ENCODE results near the gene ZFYVE9.

Gene ZFYVE9

DNA sequence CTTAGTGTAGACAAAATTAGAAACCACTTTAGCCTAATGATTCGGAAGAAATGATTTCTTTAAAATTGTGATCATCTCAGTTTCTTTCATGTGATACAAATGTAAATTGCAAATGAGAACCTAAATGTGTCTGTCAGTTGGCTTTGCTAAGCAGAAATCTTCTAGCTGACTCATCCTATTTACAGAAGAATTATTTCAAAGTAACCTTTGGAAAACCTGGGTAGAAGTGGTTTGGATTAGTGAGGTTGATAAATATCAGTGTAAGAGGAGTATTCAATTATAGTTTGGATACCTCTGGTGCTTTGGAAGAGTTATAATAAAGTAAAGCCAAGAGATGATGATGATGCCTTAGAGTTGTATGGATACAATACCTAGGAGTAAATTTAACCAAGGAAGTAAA lies 186.7 kb downstream of the ZFYVE9 start:
- no peak for DNase-seq (ENCODE audit: low read depth in 2 of 3, low spot score in 1 of 3)

DNA sequence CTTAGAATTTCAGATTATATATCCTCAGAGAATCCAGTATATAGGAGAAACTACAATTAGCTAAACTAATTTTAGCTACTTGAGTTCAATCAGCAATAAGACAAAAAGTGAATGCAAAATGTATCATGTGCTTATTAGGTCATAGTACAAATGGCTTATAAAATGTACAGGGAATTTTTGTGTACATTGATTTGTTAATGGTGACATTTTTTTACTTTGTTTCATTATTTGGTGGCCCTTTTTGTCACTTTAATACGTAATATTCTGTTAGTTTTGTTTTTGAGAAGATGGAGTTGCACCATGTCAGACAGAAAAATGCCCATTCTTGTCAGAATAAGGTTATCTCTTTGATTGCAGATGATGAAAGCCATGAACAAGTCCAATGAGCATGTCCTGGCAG lies 190.5 kb downstream of the ZFYVE9 start:
- DNase-seq (ENCODE audit: low read depth in 2 of 3, low spot score in 1 of 3): no peak

DNA sequence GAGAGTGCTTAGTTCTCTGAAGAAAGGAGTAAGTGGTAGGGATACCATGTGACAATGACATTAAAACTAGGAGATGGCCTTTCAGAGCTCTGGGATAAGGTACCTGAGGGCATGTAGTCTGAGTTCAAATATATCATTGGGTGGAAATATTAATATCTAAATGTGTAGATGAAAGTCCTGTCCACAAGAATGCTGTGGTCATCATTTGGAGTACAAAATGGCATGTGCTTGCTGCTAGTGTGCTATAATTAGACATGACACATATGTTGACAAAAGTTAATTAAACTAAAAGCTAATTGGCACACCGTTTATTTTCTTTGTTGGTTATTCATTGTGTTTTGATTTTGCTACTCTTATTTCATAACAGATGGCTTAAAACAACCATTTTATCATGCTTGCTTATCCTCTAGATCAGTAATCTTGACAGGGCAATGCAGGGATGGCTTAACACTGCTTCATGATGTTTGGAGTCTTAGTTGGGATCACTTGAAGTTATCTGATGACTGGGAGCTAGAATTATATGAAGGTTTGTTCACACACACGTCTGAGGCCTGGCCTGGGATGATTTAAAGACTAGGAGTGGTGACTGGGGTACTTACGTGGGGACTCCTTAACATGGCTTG lies 193.1 kb downstream of the ZFYVE9 start:
- no peak for DNase-seq (ENCODE audit: low read depth in 2 of 3, low spot score in 1 of 3)

DNA sequence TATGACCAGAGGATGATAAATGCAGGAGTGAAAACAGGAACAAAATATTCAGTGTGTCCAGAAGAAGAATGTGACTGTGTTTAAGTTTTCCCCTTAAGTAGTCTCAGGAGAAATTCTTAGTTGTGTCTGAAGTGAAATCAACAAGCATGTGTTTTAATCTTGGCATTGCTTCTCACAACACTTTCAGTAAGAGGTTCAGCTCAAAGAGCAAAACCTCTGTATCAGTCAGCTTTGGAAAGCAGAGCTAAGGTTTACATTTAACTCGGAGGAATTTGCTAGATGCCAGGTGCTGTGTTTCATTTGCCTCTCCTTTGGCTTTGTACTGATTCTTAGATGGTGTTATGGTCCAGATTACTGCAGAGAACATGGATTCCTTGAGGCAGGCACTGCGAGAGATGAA lies 195.6 kb downstream of the ZFYVE9 start:
- no peak for DNase-seq (ENCODE audit: low read depth in 2 of 3, low spot score in 1 of 3)

DNA sequence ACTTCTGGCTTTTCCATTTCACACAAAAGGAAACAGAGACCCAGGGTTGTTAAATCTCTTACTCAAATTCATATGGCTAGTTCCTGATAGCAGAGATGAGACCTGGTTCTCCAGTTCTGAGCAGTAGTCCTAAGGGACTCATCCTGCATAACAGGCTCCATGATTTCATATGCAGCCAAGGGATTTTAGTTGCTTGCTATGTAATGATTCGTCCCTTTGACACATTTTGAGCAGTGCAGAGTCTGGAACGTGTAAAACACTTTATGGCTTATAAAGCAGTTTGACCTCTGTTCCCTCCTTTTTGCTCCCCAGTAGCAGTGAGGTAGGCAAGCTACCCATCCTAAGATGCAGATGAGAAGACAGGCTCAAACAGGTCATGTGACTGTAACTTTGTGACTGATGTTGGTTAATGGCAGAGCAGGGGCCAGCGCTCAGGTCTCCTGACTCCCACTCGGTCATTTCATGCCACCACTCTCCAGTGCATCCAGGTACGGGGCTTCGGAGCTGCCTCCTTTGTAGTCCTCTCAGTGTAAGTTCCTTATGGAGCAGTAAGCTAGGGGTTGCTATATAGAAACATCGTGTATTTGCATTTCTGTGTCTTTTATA lies 199.9 kb downstream of the ZFYVE9 start:
- no peak for DNase-seq (ENCODE audit: low read depth in 2 of 3, low spot score in 1 of 3)

DNA sequence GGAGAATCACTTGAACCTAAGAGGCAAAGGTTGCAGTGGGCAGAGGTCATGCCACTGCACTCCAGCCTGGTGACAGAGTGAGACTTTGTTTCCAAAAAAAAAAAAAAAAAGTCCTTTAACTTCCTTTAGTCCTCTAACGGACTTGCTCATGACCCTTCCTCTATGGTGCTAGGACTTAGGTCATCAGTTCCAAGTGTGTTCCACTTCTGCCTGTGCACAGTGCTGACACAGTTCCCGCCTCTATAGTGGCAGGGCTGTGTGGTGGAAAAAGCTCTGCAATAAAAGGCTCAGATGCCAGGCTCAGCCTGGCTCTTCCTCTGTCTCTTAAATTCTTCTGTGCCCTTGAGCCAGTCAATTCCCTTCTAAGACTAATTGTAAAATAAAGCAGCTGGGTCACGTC lies 202.1 kb downstream of the ZFYVE9 start:
- DNase-seq (ENCODE audit: low read depth in 2 of 3, low spot score in 1 of 3): no peak

DNA sequence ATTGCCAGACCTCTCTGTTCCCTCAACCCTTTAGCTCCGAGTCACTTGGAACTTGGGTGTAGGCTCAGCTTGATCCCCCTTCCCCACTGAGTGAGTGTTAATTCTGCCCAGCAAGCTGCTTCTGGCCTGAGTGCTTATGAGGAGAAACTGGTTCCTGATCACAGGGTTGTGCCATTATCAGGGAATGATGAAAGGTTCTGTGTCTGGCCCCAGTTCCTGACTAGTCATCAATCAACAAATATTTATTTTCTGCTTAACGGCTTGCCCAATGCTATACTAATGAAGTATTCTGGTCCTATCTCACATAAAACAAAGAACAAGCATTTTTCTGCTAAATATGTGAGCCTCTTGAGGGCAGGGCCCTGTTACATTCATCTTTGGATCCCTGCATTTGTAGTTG lies 203.4 kb downstream of the ZFYVE9 start:
- DNase-seq (ENCODE audit: low read depth in 2 of 3, low spot score in 1 of 3): no peak

DNA sequence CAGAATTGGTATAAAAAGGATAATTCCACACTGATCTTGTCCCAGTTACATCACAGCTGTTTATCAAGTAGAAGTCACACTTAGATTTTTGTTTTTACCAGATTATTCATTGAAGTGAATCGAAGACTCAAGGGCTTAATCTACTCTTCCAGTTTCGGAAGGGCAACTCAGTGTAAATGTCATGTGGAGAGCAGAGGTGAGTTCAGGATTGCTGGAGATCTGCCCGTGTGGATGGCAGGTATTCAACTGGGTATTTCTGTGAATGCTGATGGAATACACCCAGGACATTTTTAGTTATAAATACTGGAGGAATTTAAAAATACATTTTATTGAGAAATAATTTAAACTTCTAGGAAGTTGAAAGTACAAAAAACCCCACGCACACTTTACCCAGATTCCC lies 204.8 kb downstream of the ZFYVE9 start:
- DNase-seq (ENCODE audit: low read depth in 2 of 3, low spot score in 1 of 3): no peak

DNA sequence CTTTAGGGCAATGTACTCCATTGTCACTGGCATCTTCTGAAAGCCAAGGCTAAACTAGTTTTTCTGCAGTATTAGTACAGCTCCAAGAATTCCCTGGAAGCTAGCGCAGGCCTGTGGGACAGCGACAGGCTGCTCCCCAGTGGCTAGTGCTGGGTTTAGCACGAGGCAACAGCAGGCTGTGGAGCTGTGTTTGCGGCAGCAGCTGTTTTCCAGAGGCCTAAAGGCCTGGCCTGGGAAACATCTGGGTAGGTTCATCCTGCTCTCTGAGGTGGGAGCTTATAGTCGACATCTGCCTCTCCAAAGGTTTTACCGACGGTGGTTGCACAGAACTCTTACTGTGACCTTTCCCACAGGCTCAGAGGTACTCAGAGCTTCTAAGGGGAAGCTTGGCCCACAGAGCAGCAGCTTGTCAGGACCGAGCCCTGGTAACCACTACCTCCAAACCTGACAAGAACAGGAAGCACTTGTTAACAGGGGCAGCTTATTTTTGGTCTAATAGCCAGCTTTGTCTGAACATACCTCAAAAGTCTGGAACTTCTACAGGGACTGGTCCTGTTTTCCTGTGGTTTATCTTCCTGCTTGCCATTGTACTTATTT lies 206.9 kb downstream of the ZFYVE9 start:
- DNase-seq (ENCODE audit: low read depth in 2 of 3, low spot score in 1 of 3): no peak

DNA sequence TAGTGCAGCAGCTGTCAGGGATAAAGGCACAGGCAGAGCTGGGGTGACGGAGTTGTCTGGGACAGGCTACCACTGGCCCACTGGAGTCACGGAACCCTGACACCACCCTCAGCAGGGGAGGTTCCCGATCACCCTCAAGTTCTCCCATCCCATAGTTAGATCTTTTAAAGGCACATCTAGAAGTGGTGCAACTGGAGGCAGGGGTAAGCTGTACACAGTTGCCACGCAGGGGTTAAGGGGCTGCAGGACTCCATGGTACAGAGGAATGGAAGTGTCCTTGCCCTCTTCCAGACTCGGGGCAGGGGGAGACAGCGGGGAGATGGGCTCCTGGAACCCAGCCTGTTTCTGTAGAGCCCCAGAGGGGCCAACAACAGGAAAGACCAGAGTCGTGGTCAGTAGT lies 210.8 kb downstream of the ZFYVE9 start:
- DNase-seq (ENCODE audit: low read depth in 2 of 3, low spot score in 1 of 3): no peak

DNA sequence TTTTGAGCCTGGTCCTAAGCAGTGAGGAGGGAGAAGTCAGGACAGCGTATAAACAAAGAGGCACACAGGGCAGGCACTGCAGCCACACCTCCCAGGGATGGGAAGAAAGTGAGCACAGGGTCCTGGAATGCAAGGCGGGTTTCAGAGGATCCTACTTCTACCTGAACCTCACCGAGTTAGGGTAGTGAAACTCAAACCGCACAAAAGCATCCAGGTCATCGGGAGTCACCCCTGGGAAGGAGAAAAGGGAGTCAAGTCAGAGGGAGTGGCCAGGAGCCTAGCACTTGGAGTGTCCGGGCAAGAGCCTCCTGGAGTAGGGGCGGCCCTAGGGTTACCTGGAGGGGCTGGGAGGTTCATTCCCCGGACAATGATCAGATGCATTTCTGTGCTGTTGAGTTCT lies 213.5 kb downstream of the ZFYVE9 start:
- no peak for DNase-seq (ENCODE audit: low read depth in 2 of 3, low spot score in 1 of 3)

DNA sequence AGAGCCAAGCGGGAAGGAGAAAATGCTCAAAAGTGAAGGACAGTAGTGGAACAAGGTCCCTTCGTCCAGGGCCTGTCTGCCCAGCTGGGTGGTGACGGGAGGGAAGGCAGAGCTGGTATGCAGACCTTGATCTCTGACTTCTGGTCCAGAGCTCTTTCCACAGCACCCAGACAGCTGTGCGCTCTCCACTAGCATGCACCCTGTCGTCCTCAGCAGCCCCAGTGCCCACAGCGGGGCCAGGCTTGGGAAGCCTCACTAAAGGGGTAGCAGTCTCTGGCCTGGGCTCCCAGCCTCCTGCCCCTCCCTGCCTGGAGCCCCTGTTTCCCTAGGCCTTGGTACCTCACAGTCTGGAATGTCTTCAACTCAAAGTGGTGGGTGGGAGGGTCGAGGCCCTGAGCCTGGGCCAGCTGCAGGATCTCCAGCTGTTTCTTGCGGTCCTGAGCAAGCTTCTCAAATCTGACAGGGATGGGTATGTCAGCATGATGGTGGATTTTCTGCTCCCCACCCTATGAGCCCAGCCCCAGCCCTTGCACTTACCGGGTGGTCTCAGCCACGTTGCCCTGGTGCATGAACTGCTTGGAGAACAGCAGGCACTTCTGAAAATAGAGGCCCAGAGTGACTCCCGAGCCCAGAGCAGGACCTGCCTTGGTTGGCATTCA lies 214.1 kb downstream of the ZFYVE9 start:
- DNase-seq (ENCODE audit: low read depth in 2 of 3, low spot score in 1 of 3): no peak

DNA sequence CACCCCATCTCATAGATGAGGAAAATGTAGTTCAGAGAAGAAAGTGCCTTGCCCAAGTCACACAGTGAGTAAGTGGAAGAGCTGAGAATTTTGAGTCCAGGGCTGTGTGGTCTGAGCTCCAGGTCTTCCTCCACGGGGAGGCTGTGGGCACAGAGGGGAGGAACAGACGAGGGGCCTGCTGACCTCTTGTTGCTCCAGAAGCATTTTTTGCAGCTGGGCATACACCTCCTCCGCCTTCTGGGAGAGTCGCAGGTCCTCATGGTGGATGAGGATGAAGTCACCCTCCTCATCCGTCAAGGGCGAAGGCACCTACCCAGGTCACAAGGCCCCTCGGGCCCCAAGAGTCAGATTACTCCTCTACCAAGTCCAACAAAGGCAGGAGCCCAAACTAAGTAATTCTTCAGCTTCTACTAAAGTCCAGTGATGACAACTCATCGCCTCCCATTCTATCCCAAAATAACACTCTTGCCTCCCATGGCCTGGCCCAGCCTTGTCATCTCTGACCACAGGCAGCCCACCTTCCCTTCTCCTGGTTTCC lies 215.0 kb downstream of the ZFYVE9 start:
- DNase-seq (ENCODE audit: low read depth in 2 of 3, low spot score in 1 of 3): no peak

DNA sequence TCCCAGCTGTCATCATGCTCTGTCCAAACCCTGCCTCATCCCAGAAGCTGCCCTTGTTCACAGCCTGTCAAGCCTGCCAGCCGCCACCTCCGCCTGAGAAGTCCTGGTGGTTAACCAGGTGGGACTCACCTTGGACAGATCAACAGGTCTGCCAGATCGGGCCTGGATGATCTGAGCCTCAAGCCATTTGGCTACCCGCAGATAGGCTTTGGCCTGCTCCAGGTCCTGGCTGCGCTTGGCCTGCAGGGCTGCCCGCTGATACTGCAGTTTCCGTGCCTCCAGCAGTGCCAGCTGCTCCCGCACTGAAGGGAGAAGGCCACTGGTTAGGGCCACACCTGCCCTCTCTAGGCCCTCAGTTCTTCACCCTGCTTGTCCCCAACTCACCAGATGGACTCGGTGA lies 215.5 kb downstream of the ZFYVE9 start:
- no peak for DNase-seq (ENCODE audit: low read depth in 2 of 3, low spot score in 1 of 3)

DNA sequence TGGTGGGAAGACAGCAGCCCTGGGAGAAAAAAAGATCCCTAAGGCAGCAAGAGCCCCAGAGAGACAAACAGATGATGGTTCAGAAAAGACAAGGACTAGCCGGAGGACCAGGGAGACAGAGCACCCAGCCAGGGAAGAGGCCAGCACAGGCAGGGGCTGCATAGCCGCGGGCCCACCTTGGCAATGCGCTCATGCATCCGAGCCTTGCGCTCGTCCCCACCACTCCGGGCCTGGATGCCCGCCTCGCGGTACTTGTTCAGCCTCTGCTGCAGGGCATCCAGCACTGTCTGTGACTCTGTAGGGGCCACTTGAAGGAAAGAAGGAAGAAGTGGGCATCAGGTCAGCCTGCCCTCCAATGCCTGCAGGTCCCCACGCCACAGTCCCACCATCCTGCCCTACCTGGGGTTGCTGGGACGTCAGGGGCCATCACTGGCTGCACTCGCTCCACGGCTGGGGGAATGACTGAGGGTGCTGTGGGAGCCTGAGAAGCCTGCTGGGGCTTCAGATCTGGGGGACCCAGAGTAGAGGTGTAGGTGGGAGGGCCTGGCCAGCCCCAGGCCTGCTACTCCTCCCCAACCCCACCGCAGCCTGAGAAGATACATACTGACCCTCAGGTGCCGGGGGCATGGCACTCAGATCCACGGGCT lies 217.1 kb downstream of the ZFYVE9 start:
- no peak for DNase-seq (ENCODE audit: low read depth in 2 of 3, low spot score in 1 of 3)

DNA sequence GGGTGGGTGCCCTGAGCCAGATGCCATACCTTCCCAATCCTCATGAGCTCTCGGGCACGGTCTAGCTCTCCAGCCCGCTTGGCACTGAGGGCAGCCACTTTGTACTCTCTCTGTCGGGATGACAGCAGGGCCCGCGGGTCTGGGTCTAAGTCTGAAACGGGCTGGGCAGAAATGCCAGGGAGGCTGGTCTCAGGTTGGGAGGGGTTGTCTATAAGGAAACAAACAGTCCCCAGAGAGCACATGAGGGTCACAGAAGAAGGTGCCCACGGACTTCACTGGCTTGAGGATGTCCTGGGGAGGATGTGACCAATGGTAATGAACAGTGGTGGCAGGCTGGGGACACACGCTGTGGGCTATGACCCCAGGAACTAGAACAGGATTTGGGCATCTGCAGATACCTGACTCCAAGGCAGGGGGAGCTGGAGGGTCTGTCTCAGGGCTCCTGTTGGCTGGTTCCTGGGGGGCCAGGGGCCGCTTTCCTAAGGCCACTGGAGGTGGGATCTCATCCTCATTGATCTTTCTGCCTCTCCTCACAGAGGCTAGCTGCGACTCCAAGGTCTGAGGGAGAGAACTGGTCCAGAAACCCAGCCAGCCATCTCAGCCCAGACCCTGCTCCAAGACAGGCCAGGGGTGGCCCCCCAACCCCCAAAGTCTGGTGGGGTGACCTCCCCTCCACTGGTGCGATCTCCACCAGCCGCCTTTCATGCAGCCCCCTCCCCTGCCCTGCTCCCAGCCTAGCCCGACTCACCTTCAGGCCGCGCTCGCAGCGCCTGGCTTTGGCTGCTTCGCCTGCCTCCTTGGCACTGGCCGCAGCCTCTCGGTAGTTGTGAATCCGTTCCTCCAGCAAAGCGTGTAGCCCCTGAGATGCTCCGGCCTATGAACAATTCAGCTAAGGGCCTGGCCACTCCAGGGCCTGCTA lies 218.0 kb downstream of the ZFYVE9 start:
- DNase-seq (ENCODE audit: low read depth in 2 of 3, low spot score in 1 of 3): no peak

DNA sequence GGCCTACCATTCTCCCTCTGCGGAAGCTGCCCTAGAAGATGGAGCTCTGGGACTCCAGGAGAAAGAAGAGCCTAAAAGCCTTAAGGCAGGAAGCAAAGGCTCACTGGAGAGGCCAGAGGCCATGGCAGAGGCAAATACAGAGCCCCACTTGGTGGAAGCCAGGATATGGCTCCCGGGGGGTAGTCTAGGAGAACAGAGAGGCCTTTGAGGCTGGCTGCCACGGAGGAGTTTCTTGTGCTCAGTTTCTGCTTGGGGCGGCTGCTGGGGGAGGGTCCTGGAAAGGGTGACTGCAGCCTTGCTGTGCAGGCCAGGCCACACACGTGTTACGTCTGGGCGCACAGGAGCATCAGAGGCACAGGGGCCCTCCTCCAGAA lies 218.7 kb downstream of the ZFYVE9 start:
- no peak for DNase-seq (ENCODE audit: low read depth in 2 of 3, low spot score in 1 of 3)

DNA sequence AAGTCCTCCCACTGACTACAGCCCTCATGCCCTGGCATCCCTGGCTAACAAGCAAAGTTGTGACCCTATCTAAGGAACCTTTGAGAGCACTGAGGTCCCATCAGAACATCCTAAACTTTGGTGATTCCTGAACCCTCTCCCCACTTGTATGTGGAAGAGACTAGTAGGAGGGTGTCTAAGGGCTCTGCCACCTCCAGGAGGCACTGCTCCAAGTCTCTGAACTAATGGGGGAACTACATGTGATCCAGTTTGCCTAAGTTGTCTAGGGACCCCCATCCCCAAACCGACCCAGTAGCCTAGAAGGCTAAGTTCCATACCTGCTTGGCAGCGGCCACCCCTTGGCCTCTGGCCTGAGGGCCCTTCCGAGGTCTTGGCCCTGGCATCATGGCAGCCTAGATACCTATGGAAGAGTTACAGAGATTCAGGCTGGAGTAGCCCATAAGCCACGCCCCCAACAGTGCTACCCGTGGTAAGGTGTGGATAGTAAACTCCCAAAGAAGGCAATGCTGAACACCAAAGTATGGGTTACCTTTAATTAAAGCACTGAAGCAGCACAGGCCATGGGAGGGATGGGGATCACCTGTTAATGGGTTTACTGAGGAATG lies 222.4 kb downstream of the ZFYVE9 start:
- no peak for DNase-seq (ENCODE audit: low read depth in 2 of 3, low spot score in 1 of 3)

DNA sequence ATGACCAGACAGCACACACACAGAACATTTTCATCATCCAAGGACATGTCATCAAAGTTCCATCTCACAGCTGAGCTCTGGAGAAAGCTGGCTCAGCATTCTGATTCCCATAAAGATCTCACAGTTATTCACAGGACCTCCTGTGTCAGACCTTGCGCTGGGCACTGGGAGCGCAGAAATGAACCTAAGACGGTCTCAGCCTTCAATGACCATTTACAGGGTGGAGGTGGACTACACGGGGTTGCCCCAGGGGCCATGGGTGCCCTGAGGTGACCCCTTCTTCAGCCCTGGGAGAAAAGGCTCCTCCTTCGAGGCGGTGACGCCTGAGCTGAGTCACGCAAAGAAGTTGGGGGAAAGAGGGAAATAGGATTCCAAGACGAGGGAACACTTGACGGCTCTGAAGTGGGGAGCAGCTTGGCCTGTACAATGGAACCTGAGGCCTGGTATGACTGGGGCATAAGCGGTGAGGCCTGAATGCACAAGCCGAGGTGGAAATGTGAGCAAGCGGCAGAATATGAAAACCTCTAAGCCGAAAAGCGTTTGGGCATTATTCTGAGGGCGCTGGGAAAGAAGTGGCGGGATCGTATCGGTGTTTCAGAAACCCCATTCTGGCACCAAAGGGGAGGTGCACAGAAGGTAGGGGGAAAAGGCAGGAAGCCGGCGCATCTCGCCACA lies 223.3 kb downstream of the ZFYVE9 start:
- peak in 1 of 3 donors; percentile 4 for DNase-seq (ENCODE audit: low read depth in 2 of 3, low spot score in 1 of 3)

Measured in stimulated activated CD4-positive, alpha-beta T cell treated with anti-CD3 and anti-CD28 coated beads, Interleukin-12 subunit alpha, Interleukin-12 subunit beta, amount 100 ng/mL, for 48 hours (primary cell).